HepG2 (cell line): ENCODE results near the gene ARHGAP30. TPM values are rescaled to one million over a fixed set of nuclear protein-coding genes. Genes with fewer than 3 reads are reported as not detected.

Experiments
- ATAC-seq: fragments of 200-7000 bp; cut with Tn5 transposase; 3 replicates; pipeline ENCODE4 v1.9.1; 2020; ENCODE audit warnings: mild to moderate bottlenecking, moderate library complexity
- BruUV-seq: library from RNA; stranded (reverse); fragments of 400-500 nt; replicated peaks from 2 replicates; lab custom pipeline; 2021; lab: Mats Ljungman, UMichigan
- CTCF ChIA-PET: fragments of 300-600 bp; formaldehyde crosslinking; extraction: SDS; loops from one replicate; lab custom pipeline; 2021; ENCODE audit warnings: low total read pairs, inconsistent platforms, low intra/inter-chr PET ratio; lab: Yijun Ruan, JAX
- POLR2A ChIA-PET: fragments of 350-600 bp; sonication (Branson Sonifier 250); formaldehyde crosslinking; loops from one replicate; lab custom pipeline; 2020; ENCODE audit warnings: antibody characterized with exemption, inconsistent platforms; lab: Yijun Ruan, JAX
- DNase-seq: peaks from one replicate; pipeline ENCODE4 v3.0.0-alpha.2; 2015; ENCODE audit warnings: low spot score
- FAIRE-seq: peaks from 3 replicates; lab custom pipeline; 2011; peaks lifted over from hg19 to GRCh38; lab: Jason Lieb, UNC
- H2AFZ ChIP-seq: one replicate; pipeline ENCODE4 v1.6.1; 2011; ENCODE audit warnings: low read length, inconsistent platforms
- H3K27ac ChIP-seq: fragments of 300-600 bp; 3 replicates; pipeline ENCODE4 v1.8.0; 2011; ENCODE audit warnings: mixed run types, mild to moderate bottlenecking, mixed read lengths, low read length, inconsistent platforms; ENCODE audit not compliant: insufficient read depth; ENCODE audit errors: extremely low read length
- H3K27me3 ChIP-seq, 2 experiments: fragments of 200-600 bp in 1 of 2; 2 replicates in 1 of 2; 3 replicates in 1 of 2; pipeline versions ENCODE4 v1.6.0 to v1.8.0; 2011; ENCODE audit warnings: low read length in 2 of 2, mild to moderate bottlenecking in 2 of 2, moderate library complexity in 2 of 2, inconsistent platforms in 1 of 2; ENCODE audit not compliant: insufficient read depth in 2 of 2, control insufficient read depth in 1 of 2
- H3K36me3 ChIP-seq, 2 experiments: fragments of 200-600 bp in 1 of 2; replicated peaks in 1 of 2; 2 replicates in 1 of 2; 3 replicates in 1 of 2; pipeline versions ENCODE4 v1.5.1 to v1.8.0; 2011; ENCODE audit warnings: low read length in 2 of 2, inconsistent platforms in 1 of 2; ENCODE audit not compliant: insufficient read depth in 2 of 2, control insufficient read depth in 1 of 2
- H3K4me1 ChIP-seq: 2 replicates; pipeline ENCODE4 v1.5.1; 2012; ENCODE audit warnings: low read length, inconsistent platforms; ENCODE audit not compliant: insufficient read depth
- H3K4me2 ChIP-seq: 2 replicates; pipeline ENCODE4 v1.6.0; 2011; ENCODE audit warnings: low read depth, low read length, inconsistent platforms
- H3K4me3 ChIP-seq, 3 experiments: fragments of 200-600 bp in 1 of 3; sonication (generic), shearing (Covaris generic) in 1 of 3; replicated peaks in 1 of 3; 2 replicates each; pipeline ENCODE4 v1.5.1; 2011 to 2016; ENCODE audit warnings: low read length in 3 of 3, inconsistent platforms in 2 of 3, low read depth in 2 of 3, mild to moderate bottlenecking in 2 of 3, control low read depth in 1 of 3, mixed read lengths in 1 of 3; ENCODE audit not compliant: insufficient read depth in 1 of 3
- H3K79me2 ChIP-seq: one replicate; pipeline ENCODE4 v1.6.1; 2011; ENCODE audit warnings: low read length, inconsistent platforms; ENCODE audit not compliant: insufficient read depth
- H3K9ac ChIP-seq: 2 replicates; pipeline ENCODE4 v1.6.0; 2011; ENCODE audit warnings: mild to moderate bottlenecking, low read depth, low read length, inconsistent platforms; ENCODE audit not compliant: insufficient read depth
- H3K9me3 ChIP-seq: 2 replicates; pipeline ENCODE4 v1.5.1; 2012; ENCODE audit warnings: mild to moderate bottlenecking, low read length
- H4K20me1 ChIP-seq: 2 replicates; pipeline ENCODE4 v1.6.0; 2011; ENCODE audit warnings: inconsistent platforms, mild to moderate bottlenecking, low read length, moderate library complexity; ENCODE audit not compliant: insufficient read depth
- KAT2B ChIP-seq: fragments of 150-350 bp; IDR thresholded peaks from 2 replicates; pipeline ENCODE4 v1.6.1; 2014; ENCODE audit warnings: low read depth, low read length, borderline replicate concordance
- SALL2 ChIP-seq: sonication (generic); formaldehyde crosslinking; IDR thresholded peaks from 2 replicates; pipeline ENCODE4 v1.8.1; 2023; ENCODE audit warnings: mild to moderate bottlenecking, missing genetic modification reagents, inconsistent platforms
- SMARCE1 ChIP-seq: fragments of 450-650 bp; IDR thresholded peaks from 2 replicates; pipeline ENCODE4 v1.6.1; 2017; ENCODE audit warnings: borderline replicate concordance
- ZNF674 ChIP-seq: sonication (generic); formaldehyde crosslinking; IDR thresholded peaks from 2 replicates; pipeline ENCODE4 v1.5.0; 2020; ENCODE audit warnings: low read depth, mild to moderate bottlenecking, missing genetic modification reagents
- ZSCAN9 ChIP-seq: IDR thresholded peaks from 2 replicates; pipeline ENCODE4 v1.6.1; 2016; ENCODE audit warnings: borderline replicate concordance
- WGBS: methylation state at CpG from one replicate; pipeline ENCODE4 v1.1.6; 2017; ENCODE audit warnings: low lambda C conversion rate; 5-methylcytosine and 5-hydroxymethylcytosine counted together
- in situ Hi-C: cut with HindIII; loops from 2 replicates; pipeline ENCODE4 v1.10.0; 2017; ENCODE audit warnings: low pct_unique_long_range_greater_than_20kb; ENCODE audit not compliant: extremely low pct_ligation_motif_present
- intact Hi-C: fragments of 100-400 bp; cut with micrococcal nuclease; formaldehyde crosslinking; loops from one replicate; pipeline ENCODE4 v1.10.0; 2022; ENCODE audit not compliant: unreplicated experiment
- polyA plus RNA-seq, 8 experiments: library from polyadenylated mRNA; depleted of rRNA in 3 of 8; stranded (reverse) in 7 of 8; unstranded in 1 of 8; fragments of >200 nt; fragmentation: Illumina TruSeq in 4 of 8; extraction: Trizol in 4 of 8; gene quantifications; 2 replicates each; pipeline versions ENCODE4 v1.2.1 to v1.2.3, GENCODE V29; 2011 to 2016; ENCODE audit warnings: low read depth in 4 of 8, missing spikeins in 1 of 8, mixed read lengths in 1 of 8; ENCODE audit not compliant: insufficient read depth in 1 of 8
- total RNA-seq, 5 experiments: library from RNA; depleted of rRNA; stranded (reverse); fragments of >200 nt; fragmentation: Illumina TruSeq; extraction: Trizol; gene quantifications; 2 replicates each; pipeline ENCODE4 v1.2.3, GENCODE V29; 2016; ENCODE audit warnings: low read depth in 1 of 5
- TF ChIP-seq, protein P1 (sequence below): IDR thresholded peaks from 2 replicates; pipeline ENCODE4 v1.6.1; 2016; ENCODE audit warnings: missing compliant biosample characterization, missing genetic modification reagents, borderline replicate concordance
- TF ChIP-seq, protein P2 (sequence below): sonication (generic); formaldehyde crosslinking; IDR thresholded peaks from 2 replicates; pipeline ENCODE4 v1.4.0; 2020; ENCODE audit warnings: mild to moderate bottlenecking, missing genetic modification reagents

The ARHGAP30 gene
- total and polyA plus RNA-seq, 2 of the 13 experiments (the other 11 are each of a cell fraction or from before 2014, with no cell fraction given), result 0.13 to 0.20 TPM

DNA sequence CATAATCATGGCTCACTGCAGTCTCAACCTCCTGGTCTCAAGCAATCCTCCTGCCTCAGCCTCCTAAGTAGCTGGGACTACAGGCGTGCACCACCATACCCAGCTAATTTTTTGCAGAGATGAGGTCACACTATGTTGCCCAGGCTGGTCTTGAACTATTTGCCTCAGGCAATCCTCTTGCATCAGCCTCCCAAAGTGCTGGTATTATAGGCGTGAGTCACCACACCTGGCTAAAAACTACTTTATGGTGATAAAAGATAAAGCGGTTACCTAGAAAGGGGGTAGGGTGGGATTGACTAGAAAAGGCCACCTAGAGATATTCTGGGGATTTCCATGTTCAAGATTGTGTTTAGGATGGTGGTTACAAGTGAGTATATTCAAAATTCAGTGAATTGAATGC lies 35.9 kb downstream of the ARHGAP30 start:
- H3K4me2 ChIP-seq, result no peak overlapping the region
- no peaks in the 10 kb centered on the region for H3K79me2 ChIP-seq
- H3K9ac ChIP-seq, result no peak overlapping the region
- no peak overlapping the region for H2AFZ ChIP-seq
- TF ChIP-seq ZSCAN9 (CRISPR knock-in tag) (no peak), SALL2 (CRISPR knock-in tag) (no peak), SMARCE1 (no peak), ZNF674 (CRISPR knock-in tag) (no peak), KAT2B (no peak)
- TF ChIP-seq, protein P1, sequence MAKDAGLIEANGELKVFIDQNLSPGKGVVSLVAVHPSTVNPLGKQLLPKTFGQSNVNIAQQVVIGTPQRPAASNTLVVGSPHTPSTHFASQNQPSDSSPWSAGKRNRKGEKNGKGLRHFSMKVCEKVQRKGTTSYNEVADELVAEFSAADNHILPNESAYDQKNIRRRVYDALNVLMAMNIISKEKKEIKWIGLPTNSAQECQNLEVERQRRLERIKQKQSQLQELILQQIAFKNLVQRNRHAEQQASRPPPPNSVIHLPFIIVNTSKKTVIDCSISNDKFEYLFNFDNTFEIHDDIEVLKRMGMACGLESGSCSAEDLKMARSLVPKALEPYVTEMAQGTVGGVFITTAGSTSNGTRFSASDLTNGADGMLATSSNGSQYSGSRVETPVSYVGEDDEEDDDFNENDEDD (CRISPR knock-in tag), result no peak
- TF ChIP-seq, protein P2, sequence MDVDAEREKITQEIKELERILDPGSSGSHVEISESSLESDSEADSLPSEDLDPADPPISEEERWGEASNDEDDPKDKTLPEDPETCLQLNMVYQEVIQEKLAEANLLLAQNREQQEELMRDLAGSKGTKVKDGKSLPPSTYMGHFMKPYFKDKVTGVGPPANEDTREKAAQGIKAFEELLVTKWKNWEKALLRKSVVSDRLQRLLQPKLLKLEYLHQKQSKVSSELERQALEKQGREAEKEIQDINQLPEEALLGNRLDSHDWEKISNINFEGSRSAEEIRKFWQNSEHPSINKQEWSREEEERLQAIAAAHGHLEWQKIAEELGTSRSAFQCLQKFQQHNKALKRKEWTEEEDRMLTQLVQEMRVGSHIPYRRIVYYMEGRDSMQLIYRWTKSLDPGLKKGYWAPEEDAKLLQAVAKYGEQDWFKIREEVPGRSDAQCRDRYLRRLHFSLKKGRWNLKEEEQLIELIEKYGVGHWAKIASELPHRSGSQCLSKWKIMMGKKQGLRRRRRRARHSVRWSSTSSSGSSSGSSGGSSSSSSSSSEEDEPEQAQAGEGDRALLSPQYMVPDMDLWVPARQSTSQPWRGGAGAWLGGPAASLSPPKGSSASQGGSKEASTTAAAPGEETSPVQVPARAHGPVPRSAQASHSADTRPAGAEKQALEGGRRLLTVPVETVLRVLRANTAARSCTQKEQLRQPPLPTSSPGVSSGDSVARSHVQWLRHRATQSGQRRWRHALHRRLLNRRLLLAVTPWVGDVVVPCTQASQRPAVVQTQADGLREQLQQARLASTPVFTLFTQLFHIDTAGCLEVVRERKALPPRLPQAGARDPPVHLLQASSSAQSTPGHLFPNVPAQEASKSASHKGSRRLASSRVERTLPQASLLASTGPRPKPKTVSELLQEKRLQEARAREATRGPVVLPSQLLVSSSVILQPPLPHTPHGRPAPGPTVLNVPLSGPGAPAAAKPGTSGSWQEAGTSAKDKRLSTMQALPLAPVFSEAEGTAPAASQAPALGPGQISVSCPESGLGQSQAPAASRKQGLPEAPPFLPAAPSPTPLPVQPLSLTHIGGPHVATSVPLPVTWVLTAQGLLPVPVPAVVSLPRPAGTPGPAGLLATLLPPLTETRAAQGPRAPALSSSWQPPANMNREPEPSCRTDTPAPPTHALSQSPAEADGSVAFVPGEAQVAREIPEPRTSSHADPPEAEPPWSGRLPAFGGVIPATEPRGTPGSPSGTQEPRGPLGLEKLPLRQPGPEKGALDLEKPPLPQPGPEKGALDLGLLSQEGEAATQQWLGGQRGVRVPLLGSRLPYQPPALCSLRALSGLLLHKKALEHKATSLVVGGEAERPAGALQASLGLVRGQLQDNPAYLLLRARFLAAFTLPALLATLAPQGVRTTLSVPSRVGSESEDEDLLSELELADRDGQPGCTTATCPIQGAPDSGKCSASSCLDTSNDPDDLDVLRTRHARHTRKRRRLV (CRISPR knock-in tag), result no peak
- ChIA-PET POLR2A (interaction anchor here (2.3 kb wide), 1 partner anchor 13 kb away, joined by 8 read pairs; the partner anchor contains the start of gene F11R), CTCF (no interaction called here)
- no peak overlapping the region for H3K27ac ChIP-seq
- H3K4me1 ChIP-seq, result peaks cover 23% of the 10 kb centered on the region
- H3K27me3 ChIP-seq, result no peaks in the 10 kb centered on the region
- intact Hi-C loops, result no loop called here
- ATAC-seq (no peak), FAIRE-seq (no peak), DNase-seq (no peak)
- no peaks in the 10 kb centered on the region for H3K9me3 ChIP-seq
- H3K4me3 ChIP-seq, result no peak overlapping the region
- WGBS, result 76% methylated on average over 3 of the region's 3 CpGs
- no peaks in the 10 kb centered on the region; a peak in 1 of 5 replicates for H3K36me3 ChIP-seq
- no peaks in the 10 kb centered on the region for H4K20me1 ChIP-seq
- BruUV-seq, result no TSS peak
- in situ Hi-C loops, result no loop called here
